Tibial nerve (tissue), 3 donors: Measurements from ENCODE around the gene HAGH.

ENCODE experiments used
- POLR2A ChIP-seq, 2 donors: fragments of 450-650 bp; IDR thresholded peaks; one replicate each; pipeline ENCODE4 v1.6.1; 2017; ENCODE audit warnings: antibody characterized with exemption in 2 of 2, mild to moderate bottlenecking in 2 of 2, moderate library complexity in 2 of 2
- TF ChIP-seq, protein P1 (sequence below), 5 experiments: fragments of 200-600 bp in 3 of 5; fragments of 450-650 bp in 2 of 5; sonication (generic) in 3 of 5; IDR thresholded peaks; one replicate each; pipeline ENCODE4 v1.5.1; 2016 to 2019; ENCODE audit warnings: antibody characterized with exemption in 5 of 5, mild to moderate bottlenecking in 3 of 5, moderate library complexity in 2 of 5

DNA sequence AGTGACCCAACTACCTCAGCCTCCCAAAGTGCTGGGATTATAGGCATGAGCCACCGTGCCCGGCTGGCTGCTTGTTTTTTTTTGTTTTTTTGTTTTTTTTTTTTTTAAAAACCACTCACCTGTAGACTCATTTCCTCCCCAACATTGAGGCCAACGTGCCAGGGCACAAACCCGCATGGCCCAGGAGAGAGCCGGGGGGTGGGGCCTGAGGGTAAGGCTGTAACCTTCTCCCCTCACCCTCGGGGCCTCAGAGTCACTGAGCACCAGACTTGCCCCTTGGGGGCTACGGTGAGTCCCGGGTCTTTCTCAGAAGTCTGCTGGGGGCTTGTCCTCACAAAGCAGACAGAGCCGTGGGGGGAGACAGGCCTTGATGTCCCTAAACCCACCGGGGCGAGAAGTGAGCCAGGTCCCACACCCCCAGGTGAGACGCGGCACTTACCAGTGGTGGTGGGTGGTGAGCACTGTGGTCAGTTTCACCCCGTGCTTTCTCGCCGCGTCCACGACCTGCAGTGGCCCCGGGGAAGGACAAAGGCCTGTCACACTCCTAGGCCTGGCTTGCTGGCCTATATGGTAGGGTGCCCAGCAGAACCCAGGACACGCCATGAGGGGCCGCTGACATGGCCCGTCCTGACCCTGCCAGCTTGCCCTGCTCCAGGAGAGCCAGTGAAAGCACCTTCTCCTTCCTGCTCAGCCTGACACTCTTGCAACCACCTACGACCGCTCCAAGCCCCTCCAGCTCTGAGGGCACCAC, 4.6 kb downstream of the HAGH start:
- TF ChIP-seq, protein P1, sequence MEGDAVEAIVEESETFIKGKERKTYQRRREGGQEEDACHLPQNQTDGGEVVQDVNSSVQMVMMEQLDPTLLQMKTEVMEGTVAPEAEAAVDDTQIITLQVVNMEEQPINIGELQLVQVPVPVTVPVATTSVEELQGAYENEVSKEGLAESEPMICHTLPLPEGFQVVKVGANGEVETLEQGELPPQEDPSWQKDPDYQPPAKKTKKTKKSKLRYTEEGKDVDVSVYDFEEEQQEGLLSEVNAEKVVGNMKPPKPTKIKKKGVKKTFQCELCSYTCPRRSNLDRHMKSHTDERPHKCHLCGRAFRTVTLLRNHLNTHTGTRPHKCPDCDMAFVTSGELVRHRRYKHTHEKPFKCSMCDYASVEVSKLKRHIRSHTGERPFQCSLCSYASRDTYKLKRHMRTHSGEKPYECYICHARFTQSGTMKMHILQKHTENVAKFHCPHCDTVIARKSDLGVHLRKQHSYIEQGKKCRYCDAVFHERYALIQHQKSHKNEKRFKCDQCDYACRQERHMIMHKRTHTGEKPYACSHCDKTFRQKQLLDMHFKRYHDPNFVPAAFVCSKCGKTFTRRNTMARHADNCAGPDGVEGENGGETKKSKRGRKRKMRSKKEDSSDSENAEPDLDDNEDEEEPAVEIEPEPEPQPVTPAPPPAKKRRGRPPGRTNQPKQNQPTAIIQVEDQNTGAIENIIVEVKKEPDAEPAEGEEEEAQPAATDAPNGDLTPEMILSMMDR (IDR thresholded peaks at IDR 0.05): no peak
- no peak for TF ChIP-seq POLR2A (IDR thresholded peaks at IDR 0.05)
